ENCODE results near the gene BOD1. TPM values are rescaled to one million over a fixed set of nuclear protein-coding genes. Genes with fewer than 3 reads are reported as not detected.

BOD1 gene
- total RNA-seq, 1 donor from 2014 or later: 101 TPM

GRCh38 chr5:173568703-173569102 lies 47.7 kb downstream of the BOD1 start:
- Mint-ChIP-seq H3K9me3 (ENCODE audit: low read depth) (peaks cover 8% of the 10 kb centered on the region), H3K36me3 (ENCODE audit: insufficient read depth) (peaks cover 4% of the 10 kb centered on the region), H3K4me1 (ENCODE audit: low read depth) (no peaks in the 10 kb centered on the region), H3K27ac (no peak overlapping the region), H3K4me3 (ENCODE audit: low read depth) (no peak overlapping the region), H3K27me3 (peaks cover 14% of the 10 kb centered on the region)
- no peak for TF ChIP-seq CTCF (IDR thresholded peaks at IDR 0.05; ENCODE audit: unreplicated experiment)
- no peak for DNase-seq (ENCODE audit: low spot score, unreplicated experiment)

GRCh38 chr5:173568128-173568527 lies 48.3 kb downstream of the BOD1 start:
- no peak overlapping the region for H3K27ac Mint-ChIP-seq
- H3K27me3 Mint-ChIP-seq: peaks cover 13% of the 10 kb centered on the region
- no peak overlapping the region for H3K4me3 Mint-ChIP-seq (ENCODE audit: low read depth)
- H3K4me1 Mint-ChIP-seq (ENCODE audit: low read depth): no peaks in the 10 kb centered on the region
- H3K36me3 Mint-ChIP-seq (ENCODE audit: insufficient read depth): peaks cover 4% of the 10 kb centered on the region
- no peak for DNase-seq (ENCODE audit: low spot score, unreplicated experiment)
- no peak for TF ChIP-seq CTCF (IDR thresholded peaks at IDR 0.05; ENCODE audit: unreplicated experiment)
- H3K9me3 Mint-ChIP-seq (ENCODE audit: low read depth): peaks cover 8% of the 10 kb centered on the region

GRCh38 chr5:173567548-173567947 lies 48.9 kb downstream of the BOD1 start:
- Mint-ChIP-seq H3K4me3 (ENCODE audit: low read depth) (no peak overlapping the region), H3K9me3 (ENCODE audit: low read depth) (peaks cover 12% of the 10 kb centered on the region), H3K27me3 (peaks cover 8% of the 10 kb centered on the region), H3K36me3 (ENCODE audit: insufficient read depth) (peaks cover 4% of the 10 kb centered on the region), H3K4me1 (ENCODE audit: low read depth) (no peaks in the 10 kb centered on the region), H3K27ac (no peak overlapping the region)
- no peak for TF ChIP-seq CTCF (IDR thresholded peaks at IDR 0.05; ENCODE audit: unreplicated experiment)
- DNase-seq (ENCODE audit: low spot score, unreplicated experiment): no peak

- H3K4me1 Mint-ChIP-seq (ENCODE audit: low read depth): no peaks in the 10 kb centered on the region
- peaks cover 4% of the 10 kb centered on the region for H3K36me3 Mint-ChIP-seq (ENCODE audit: insufficient read depth)
- H3K4me3 Mint-ChIP-seq (ENCODE audit: low read depth): no peak overlapping the region
- H3K27me3 Mint-ChIP-seq: no peaks in the 10 kb centered on the region
- no peak for DNase-seq (ENCODE audit: low spot score, unreplicated experiment)
- no peak for TF ChIP-seq CTCF (IDR thresholded peaks at IDR 0.05; ENCODE audit: unreplicated experiment)
- H3K27ac Mint-ChIP-seq: no peak overlapping the region
- peaks cover 22% of the 10 kb centered on the region for H3K9me3 Mint-ChIP-seq (ENCODE audit: low read depth)
Observed at GRCh38 chr5:173565491-173566072, 50.9 kb downstream of the BOD1 start.

GRCh38 chr5:173564106-173564505 lies 52.3 kb downstream of the BOD1 start:
- Mint-ChIP-seq H3K27me3 (no peaks in the 10 kb centered on the region), H3K27ac (no peak overlapping the region), H3K36me3 (ENCODE audit: insufficient read depth) (peaks cover 7% of the 10 kb centered on the region), H3K9me3 (ENCODE audit: low read depth) (peaks cover 35% of the 10 kb centered on the region), H3K4me3 (ENCODE audit: low read depth) (no peak overlapping the region), H3K4me1 (ENCODE audit: low read depth) (no peaks in the 10 kb centered on the region)
- DNase-seq (ENCODE audit: low spot score, unreplicated experiment): no peak
- no peak for TF ChIP-seq CTCF (IDR thresholded peaks at IDR 0.05; ENCODE audit: unreplicated experiment)

All from progenitor cell of endocrine pancreas (in vitro differentiated cells).